CD4-positive, alpha-beta T cell (primary cell): ENCODE measurements around the gene PFAS. TPM values are rescaled to one million over a fixed set of nuclear protein-coding genes. Genes with fewer than 3 reads are reported as not detected.

Experiments
- ATAC-seq: fragments of 200-7000 bp; cut with Tn5 transposase; one replicate; pipeline ENCODE4 v1.10.0; 2022; ENCODE audit warnings: mild to moderate bottlenecking; ENCODE audit not compliant: poor library complexity
- CTCF ChIA-PET: fragments of 350-600 bp; sonication (Branson Sonifier 250); formaldehyde crosslinking; loops from one replicate; lab custom pipeline; 2021; ENCODE audit warnings: antibody characterized with exemption, inconsistent platforms; lab: Charles Lee
- POLR2A ChIA-PET: fragments of 350-600 bp; sonication (Branson Sonifier 250); formaldehyde crosslinking; loops from one replicate; lab custom pipeline; 2021; ENCODE audit warnings: antibody characterized with exemption, inconsistent platforms; lab: Charles Lee
- DNase-seq, 14 experiments: peaks; one replicate each; pipeline ENCODE4 v3.0.0-alpha.2; 2013 to 2020; ENCODE audit warnings: mixed read lengths in 2 of 14
- H3K27ac ChIP-seq, 2 donors: one replicate each; pipeline versions ENCODE4 v1.5.1 to v1.7.0; 2013; ENCODE audit warnings: low read length in 2 of 2, low read depth in 1 of 2, mild to moderate bottlenecking in 1 of 2
- H3K27me3 ChIP-seq, 2 experiments: 1 replicate in 1 of 2; 2 replicates in 1 of 2; pipeline versions ENCODE4 v1.6.1 to v1.7.0; 2013; ENCODE audit warnings: low read length in 2 of 2, control low read depth in 1 of 2, mild to moderate bottlenecking in 1 of 2, moderate library complexity in 1 of 2; ENCODE audit not compliant: insufficient read depth in 2 of 2, control insufficient read depth in 1 of 2
- H3K36me3 ChIP-seq: one replicate; pipeline ENCODE4 v1.6.1; 2013; ENCODE audit warnings: low read length, control low read depth; ENCODE audit not compliant: insufficient read depth
- H3K4me1 ChIP-seq: one replicate; pipeline ENCODE4 v1.6.1; 2013; ENCODE audit warnings: low read length, control low read depth; ENCODE audit not compliant: insufficient read depth
- H3K4me3 ChIP-seq: one replicate; pipeline ENCODE4 v1.5.1; 2013; ENCODE audit warnings: mild to moderate bottlenecking, low read length, moderate library complexity
- H3K9me3 ChIP-seq, 2 experiments: 1 replicate in 1 of 2; 2 replicates in 1 of 2; pipeline versions ENCODE4 v1.6.1 to v1.7.0; 2013; ENCODE audit warnings: low read length in 2 of 2, mild to moderate bottlenecking in 2 of 2, control low read depth in 1 of 2, moderate library complexity in 1 of 2; ENCODE audit not compliant: control insufficient read depth in 1 of 2, insufficient read depth in 1 of 2
- H3K27ac Mint-ChIP-seq: one replicate; pipeline ENCODE4 v1.8.0; 2020; ENCODE audit warnings: mixed read lengths
- H3K27me3 Mint-ChIP-seq: one replicate; pipeline ENCODE4 v1.8.0; 2021; ENCODE audit warnings: mixed read lengths
- H3K36me3 Mint-ChIP-seq: one replicate; pipeline ENCODE4 v1.8.0; 2021; ENCODE audit warnings: low read depth, mixed read lengths
- H3K4me1 Mint-ChIP-seq: one replicate; pipeline ENCODE4 v1.8.0; 2021; ENCODE audit warnings: low read depth, mixed read lengths
- H3K4me3 Mint-ChIP-seq: one replicate; pipeline ENCODE4 v1.8.0; 2020; ENCODE audit warnings: mild to moderate bottlenecking, mixed read lengths
- H3K9me3 Mint-ChIP-seq: one replicate; pipeline ENCODE4 v1.8.0; 2020; ENCODE audit warnings: mixed read lengths
- intact Hi-C, 2 experiments: fragments of 100-400 bp; cut with DNase I in 1 of 2; cut with micrococcal nuclease in 1 of 2; formaldehyde crosslinking; loops; one replicate each; pipeline versions ENCODE4 v1.15.1 to v1.9.0; 2023 to 2025; cut with DNase I, micrococcal nuclease
- total RNA-seq, 174 experiments: library from RNA in 2 of 174; stranded (reverse) in 2 of 174; gene quantifications; one replicate each; pipeline ENCODE4 v1.2.3 and lab custom pipeline; 2021 to 2026
- TF ChIP-seq, protein P1 (sequence below): fragments of 200-600 bp; IDR thresholded peaks from one replicate; pipeline ENCODE4 v1.8.0; 2022; ENCODE audit warnings: antibody characterized with exemption, mild to moderate bottlenecking

Gene PFAS
- total RNA-seq, 2 experiments from 2014 or later = 22.3 to 23.0 TPM

DNA sequence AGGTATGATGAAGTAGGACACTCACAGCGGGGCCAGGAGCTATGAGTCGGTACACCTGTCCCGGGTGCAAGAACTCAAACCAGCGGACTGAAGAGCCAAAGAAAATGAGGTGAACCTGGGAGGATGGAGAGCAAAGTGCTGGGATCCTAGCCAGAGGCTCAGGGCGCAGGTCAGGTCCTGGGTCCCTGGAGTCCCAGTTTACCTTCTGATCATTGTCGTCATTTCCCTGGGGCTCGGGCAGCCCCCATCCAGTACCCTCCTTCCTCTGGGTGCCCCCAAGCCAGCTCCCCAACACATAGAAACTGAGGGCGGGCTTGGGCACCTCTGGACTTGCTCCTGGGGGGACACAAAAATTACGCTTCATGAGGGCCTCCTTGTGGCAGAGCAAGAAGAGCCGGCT lies 17.4 kb upstream of the PFAS start:
- Histone ChIP-seq H3K4me3 (no peak overlapping the region), H3K4me1 (peaks cover 17% of the 10 kb centered on the region), H3K36me3 (peaks cover 100% of the 10 kb centered on the region), H3K9me3 (no peaks in the 10 kb centered on the region), H3K27ac (no peak overlapping the region), H3K27me3 (no peaks in the 10 kb centered on the region)
- H3K4me3 Mint-ChIP-seq = no peak overlapping the region
- H3K4me1 Mint-ChIP-seq = peaks cover 36% of the 10 kb centered on the region
- H3K27ac Mint-ChIP-seq = no peak overlapping the region
- TF ChIP-seq, protein P1, sequence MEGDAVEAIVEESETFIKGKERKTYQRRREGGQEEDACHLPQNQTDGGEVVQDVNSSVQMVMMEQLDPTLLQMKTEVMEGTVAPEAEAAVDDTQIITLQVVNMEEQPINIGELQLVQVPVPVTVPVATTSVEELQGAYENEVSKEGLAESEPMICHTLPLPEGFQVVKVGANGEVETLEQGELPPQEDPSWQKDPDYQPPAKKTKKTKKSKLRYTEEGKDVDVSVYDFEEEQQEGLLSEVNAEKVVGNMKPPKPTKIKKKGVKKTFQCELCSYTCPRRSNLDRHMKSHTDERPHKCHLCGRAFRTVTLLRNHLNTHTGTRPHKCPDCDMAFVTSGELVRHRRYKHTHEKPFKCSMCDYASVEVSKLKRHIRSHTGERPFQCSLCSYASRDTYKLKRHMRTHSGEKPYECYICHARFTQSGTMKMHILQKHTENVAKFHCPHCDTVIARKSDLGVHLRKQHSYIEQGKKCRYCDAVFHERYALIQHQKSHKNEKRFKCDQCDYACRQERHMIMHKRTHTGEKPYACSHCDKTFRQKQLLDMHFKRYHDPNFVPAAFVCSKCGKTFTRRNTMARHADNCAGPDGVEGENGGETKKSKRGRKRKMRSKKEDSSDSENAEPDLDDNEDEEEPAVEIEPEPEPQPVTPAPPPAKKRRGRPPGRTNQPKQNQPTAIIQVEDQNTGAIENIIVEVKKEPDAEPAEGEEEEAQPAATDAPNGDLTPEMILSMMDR = no peak
- H3K36me3 Mint-ChIP-seq = peaks cover 97% of the 10 kb centered on the region
- intact Hi-C loops = no loop called here
- CTCF ChIA-PET = no interaction called here
- peaks cover 5% of the 10 kb centered on the region for H3K27me3 Mint-ChIP-seq
- ATAC-seq = no peak
- H3K9me3 Mint-ChIP-seq = no peaks in the 10 kb centered on the region
- no peak for DNase-seq
- POLR2A ChIA-PET = interaction anchor here (19.8 kb wide), 1 partner anchor 12 kb away, joined by 630 read pairs; the partner anchor contains the start of genes CTC1 and PFAS

DNA sequence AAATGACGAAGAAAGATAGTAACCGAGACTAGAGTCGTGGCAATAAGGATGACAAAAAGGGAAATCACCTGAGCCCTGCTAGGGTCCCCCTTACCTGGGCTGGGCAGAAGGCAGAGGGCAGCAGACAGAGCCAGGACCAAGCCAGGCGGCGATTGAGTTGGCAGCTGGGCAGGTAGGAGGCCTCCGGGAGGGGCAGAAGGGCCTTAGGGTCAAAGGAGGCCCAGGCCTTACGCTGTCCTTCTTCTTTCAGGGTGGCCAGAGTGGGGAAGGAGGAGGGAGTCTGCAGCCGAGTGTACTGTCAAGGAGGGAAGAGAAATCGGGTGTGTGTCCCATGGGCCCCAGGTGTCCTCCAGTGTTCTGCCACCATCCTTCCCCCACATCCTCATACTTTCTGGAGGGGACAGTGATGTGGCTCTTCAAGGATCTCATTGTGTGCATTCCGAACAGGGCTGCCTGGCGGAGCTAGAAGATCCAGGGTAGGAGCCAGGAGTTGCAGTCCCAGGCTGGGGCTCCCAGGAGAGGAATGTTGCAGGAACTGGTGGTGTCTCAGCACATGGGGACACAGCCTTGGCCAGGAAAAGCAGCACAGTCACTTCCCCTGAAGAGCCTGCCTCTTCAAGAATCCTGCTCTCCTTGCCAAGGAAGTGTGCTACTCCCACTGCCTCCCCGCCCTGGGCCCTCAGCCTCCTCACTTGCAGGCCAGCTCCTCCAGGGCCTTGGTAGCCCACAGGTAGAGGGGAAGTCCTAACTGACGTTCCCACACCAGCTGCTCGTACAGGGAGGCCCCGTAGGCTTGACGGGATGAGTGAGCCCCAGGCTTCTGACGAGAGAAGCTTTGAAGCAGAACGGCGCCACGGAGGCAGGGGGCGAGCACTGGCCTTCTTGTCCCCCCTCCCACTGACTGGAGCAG lies 14.5 kb upstream of the PFAS start:
- Mint-ChIP-seq H3K27me3 (no peaks in the 10 kb centered on the region), H3K4me3 (no peak overlapping the region), H3K36me3 (peaks cover 97% of the 10 kb centered on the region), H3K4me1 (peaks cover 45% of the 10 kb centered on the region), H3K27ac (no peak overlapping the region), H3K9me3 (no peaks in the 10 kb centered on the region)
- ChIA-PET CTCF (no interaction called here), POLR2A (interaction anchor here (1.0 to 19.8 kb wide), 2 partner anchors 9 to 41 kb away, joined by 3 to 630 read pairs; partner anchors contain the start of genes CTC1 and PFAS)
- H3K4me3 ChIP-seq = no peak overlapping the region
- no peak for DNase-seq
- no peaks in the 10 kb centered on the region for H3K9me3 ChIP-seq
- no peak overlapping the region for H3K27ac ChIP-seq
- TF ChIP-seq, protein P1 = no peak
- peaks cover 11% of the 10 kb centered on the region for H3K4me1 ChIP-seq
- no peaks in the 10 kb centered on the region for H3K27me3 ChIP-seq
- no peak for ATAC-seq
- intact Hi-C loops = no loop called here
- H3K36me3 ChIP-seq = peaks cover 100% of the 10 kb centered on the region

DNA sequence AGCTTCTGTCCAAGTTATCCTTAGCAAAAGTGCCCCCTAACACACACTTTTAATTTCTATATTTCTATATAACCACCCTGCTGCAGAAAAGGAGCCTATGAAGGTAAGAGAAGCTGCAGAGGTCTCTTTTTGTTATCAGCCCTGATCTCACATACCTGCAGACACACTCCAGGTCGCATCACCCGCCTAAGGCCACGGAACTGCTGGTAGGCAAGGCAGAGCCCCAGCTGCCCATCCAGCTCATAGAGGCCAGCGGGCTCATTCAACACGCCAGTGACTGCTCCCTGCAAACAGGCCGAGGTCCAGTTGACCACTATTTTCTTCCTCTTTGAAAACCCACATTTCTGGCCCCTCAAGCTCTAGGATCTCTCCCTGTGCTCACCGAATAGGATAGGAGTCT lies 13.4 kb upstream of the PFAS start:
- H3K4me3 ChIP-seq = no peak overlapping the region
- Mint-ChIP-seq H3K4me3 (no peak overlapping the region), H3K9me3 (no peaks in the 10 kb centered on the region), H3K36me3 (peaks cover 96% of the 10 kb centered on the region), H3K4me1 (peaks cover 42% of the 10 kb centered on the region), H3K27ac (no peak overlapping the region), H3K27me3 (no peaks in the 10 kb centered on the region)
- ATAC-seq (no peak), DNase-seq (no peak)
- H3K27me3 ChIP-seq = no peaks in the 10 kb centered on the region
- CTCF ChIA-PET = no interaction called here
- no peak overlapping the region for H3K27ac ChIP-seq
- POLR2A ChIA-PET = interaction anchor here (1.0 to 19.8 kb wide), 3 partner anchors 8 to 42 kb away, joined by 3 to 630 read pairs (median 3); partner anchors contain the start of genes CTC1 and PFAS
- H3K9me3 ChIP-seq = no peaks in the 10 kb centered on the region
- TF ChIP-seq, protein P1 = no peak
- peaks cover 100% of the 10 kb centered on the region for H3K36me3 ChIP-seq
- intact Hi-C loops = no loop called here
- peaks cover 11% of the 10 kb centered on the region for H3K4me1 ChIP-seq
